ENCODE data around the gene CERS4. TPM values are rescaled to one million over a fixed set of nuclear protein-coding genes. Genes with fewer than 3 reads are reported as not detected.

CERS4 gene
- total and polyA plus RNA-seq, 2 of the 8 experiments (the other 6 are each of a cell fraction or from before 2014, with no cell fraction given): 88.2 to 179 TPM

DNA sequence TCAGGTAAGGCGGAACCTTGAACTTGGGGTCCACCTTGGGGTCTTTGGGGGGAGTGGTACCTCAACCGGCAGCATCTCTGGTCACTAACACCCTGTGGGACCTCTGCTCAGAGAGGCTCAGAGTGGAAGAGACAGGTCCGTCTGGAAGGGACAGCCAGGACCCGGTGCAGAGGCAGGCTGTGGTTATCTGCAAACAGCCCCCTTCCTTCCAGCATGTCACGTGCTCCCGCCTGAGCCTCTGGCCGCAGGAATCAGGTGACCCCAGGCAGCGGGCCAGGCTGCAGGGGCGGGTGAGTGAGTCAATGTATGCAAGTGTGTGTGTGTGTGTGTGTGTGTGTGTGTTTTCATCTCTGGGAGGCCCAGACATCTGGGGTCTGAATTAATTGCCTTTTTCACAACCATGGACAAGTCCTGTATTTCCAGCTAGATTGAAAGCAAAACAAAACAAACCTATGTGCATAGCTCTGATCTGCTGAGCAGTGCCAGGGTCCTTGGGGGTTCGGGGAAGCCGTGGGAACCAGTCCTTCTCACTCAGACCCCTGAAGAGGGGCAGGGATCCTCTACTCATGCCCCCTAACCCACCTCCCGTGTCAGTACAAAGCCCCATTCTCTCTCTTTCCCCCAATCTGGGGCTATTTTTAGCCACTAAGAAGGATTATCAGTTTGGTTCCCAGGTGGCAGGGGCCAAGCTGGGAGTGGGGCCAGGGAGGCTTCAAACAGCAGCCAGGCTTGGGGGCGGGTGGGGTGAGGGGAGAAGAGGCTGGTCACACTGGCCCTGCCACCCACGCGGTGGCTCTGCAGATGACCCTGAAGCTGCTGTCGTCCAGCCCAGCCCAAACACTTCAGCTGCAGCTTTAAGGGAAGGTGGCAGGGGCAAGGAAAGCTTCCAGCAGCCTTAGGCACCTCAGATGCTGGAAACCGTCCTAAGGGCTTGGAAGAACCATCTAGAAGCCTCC is 31.4 kb downstream of the CERS4 start:
- Histone ChIP-seq H3K14ac (ENCODE audit: insufficient read length) (no peak overlapping the region), H3K23ac (ENCODE audit: insufficient read length) (no peak overlapping the region), H4K5ac (ENCODE audit: insufficient read length, low read depth, low read length) (no peak overlapping the region), H4K91ac (replicated peaks; ENCODE audit: insufficient read length, low read length) (peak overlapping the region; percentile 18), H3K27ac (ENCODE audit: low read depth, low read length) (0 out of 2 replicates have a peak overlapping the region, but pooled peaks have one; percentile 43), H3K4me1 (replicated peaks in 1 of 4; ENCODE audit: control insufficient read depth in 3 of 4, insufficient read depth in 4 of 4, low read length in 3 of 4) (peaks cover 0 to 17% (median 6%) of the 10 kb centered on the region in 4 experiments; a peak in 4 of 7 replicates), H3K9me3 (ENCODE audit: insufficient read depth in 2 of 2, low read depth in 1 of 2, low read length in 1 of 2) (no peaks in the 10 kb centered on the region; a peak in 1 of 4 replicates), H3K56ac (replicated peaks; ENCODE audit: insufficient read length, low read depth, low read length) (no peak overlapping the region), H3K4me3 (ENCODE audit: extremely low read depth in 1 of 4, insufficient read depth in 2 of 4, low read depth in 3 of 4, low read length in 4 of 4) (peak overlapping the region in 1 of 4 experiments; percentile 5; a peak in 2 of 8 replicates), H3K27me3 (replicated peaks in 1 of 4; ENCODE audit: control insufficient read depth in 3 of 4, extremely low read depth in 1 of 4, insufficient read depth in 3 of 4, low read length in 3 of 4) (no peaks in the 10 kb centered on the region), H2AFZ (ENCODE audit: low read length) (no peak overlapping the region), H3K18ac (ENCODE audit: extremely low read depth, low read length) (no peak overlapping the region; the same call in 1 of the 2 replicates), H2AK5ac (ENCODE audit: low read depth, low read length) (no peak overlapping the region), H4K20me1 (replicated peaks in 1 of 2; ENCODE audit: control insufficient read depth in 1 of 2, insufficient read depth in 2 of 2, low read length in 2 of 2) (peaks cover 0 to 2% of the 10 kb centered on the region in 2 experiments), H3K79me2 (ENCODE audit: control insufficient read depth in 1 of 2, insufficient read depth in 2 of 2, low read length in 2 of 2) (no peaks in the 10 kb centered on the region; a peak in 1 of 4 replicates), H3K9ac (replicated peaks in 1 of 4; ENCODE audit: extremely low read depth in 1 of 4, low read depth in 3 of 4, low read length in 3 of 4) (peak overlapping the region in 2 of 4 experiments; percentile 26 to 45; a peak in 2 of 7 replicates), H3K4ac (replicated peaks; ENCODE audit: insufficient read length, low read depth, low read length) (no peak overlapping the region), H3K36me3 (ENCODE audit: control insufficient read depth in 2 of 4, insufficient read depth in 4 of 4, low read length in 3 of 4) (peaks cover 0 to 9% (median 4%) of the 10 kb centered on the region in 4 experiments; a peak in 2 of 8 replicates), H3K4me2 (ENCODE audit: insufficient read depth in 1 of 2, low read depth in 2 of 2, low read length in 2 of 2) (peak overlapping the region in 1 of 2 experiments; percentile 46; a peak in 1 of 4 replicates), H2BK12ac (ENCODE audit: low read depth, low read length) (no peak overlapping the region), H2BK20ac (ENCODE audit: low read length) (no peak overlapping the region), H2BK120ac (replicated peaks; ENCODE audit: low read depth, low read length) (no peak overlapping the region), H3K79me1 (ENCODE audit: low read depth, low read length) (peaks cover 5% of the 10 kb centered on the region; the same call in 1 of the 2 replicates), H2BK5ac (ENCODE audit: low read depth, low read length) (no peak overlapping the region; the same call in 1 of the 2 replicates), H3K23me2 (ENCODE audit: low read depth, low read length) (no peaks in the 10 kb centered on the region; the same call in 1 of the 2 replicates), H2BK15ac (ENCODE audit: low read length) (peak overlapping the region; percentile 50; the same call in 1 of the 2 replicates), H4K8ac (ENCODE audit: extremely low read depth, insufficient read depth, low read length) (0 out of 2 replicates have a peak overlapping the region, but pooled peaks have one; percentile 60)
- FAIRE-seq (no peak), DNase-seq (ENCODE audit: low read depth in 1 of 2, low spot score in 2 of 2) (peak; percentile 51 to 62)
- POLR2A ChIA-PET (ENCODE audit: partially characterized antibody): interaction anchor here (0.6 to 4.3 kb wide), 9 partner anchors 10 to 1838 kb away, joined by 3 to 28 read pairs (median 5); partner anchors contain the start of gene CERS4
- CTCF ChIA-PET (ENCODE audit: partially characterized antibody): interaction anchor here (0.6 to 3.8 kb wide), 11 partner anchors 11 to 296 kb away, joined by 3 to 23 read pairs (median 4); partner anchors contain the start of gene CERS4
- 67% methylated on average over 14 of the region's 17 CpGs; no CpG with 5 or more reads in 1 of the 2 experiments for WGBS, 2 experiments (ENCODE audit: extremely low coverage in 1 of 2, insufficient coverage in 1 of 2, insufficient read length in 1 of 2, insufficient replicate concordance in 2 of 2, low coverage in 1 of 2, low lambda C conversion rate in 2 of 2, missing lambda C conversion rate in 1 of 2)
- TF ChIP-seq, protein P1, sequence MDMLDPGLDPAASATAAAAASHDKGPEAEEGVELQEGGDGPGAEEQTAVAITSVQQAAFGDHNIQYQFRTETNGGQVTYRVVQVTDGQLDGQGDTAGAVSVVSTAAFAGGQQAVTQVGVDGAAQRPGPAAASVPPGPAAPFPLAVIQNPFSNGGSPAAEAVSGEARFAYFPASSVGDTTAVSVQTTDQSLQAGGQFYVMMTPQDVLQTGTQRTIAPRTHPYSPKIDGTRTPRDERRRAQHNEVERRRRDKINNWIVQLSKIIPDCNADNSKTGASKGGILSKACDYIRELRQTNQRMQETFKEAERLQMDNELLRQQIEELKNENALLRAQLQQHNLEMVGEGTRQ (IDR thresholded peaks at IDR 0.05; ENCODE audit: low read length): peak; percentile 92
- TF ChIP-seq SIX5 (IDR thresholded peaks at IDR 0.05; ENCODE audit: low read depth, low read length) (no peak), CBX5 (IDR thresholded peaks at IDR 0.05; ENCODE audit: low read depth, low read length) (no peak), NRF1 (IDR thresholded peaks at IDR 0.05; ENCODE audit: low read depth, low read length) (no peak), JUND (IDR thresholded peaks at IDR 0.05; ENCODE audit: low read length) (0 out of 2 replicates have a peak, but pooled peaks have one; percentile 46), POLR2AphosphoS5 (IDR thresholded peaks at IDR 0.05; ENCODE audit: low read depth, low read length) (0 out of 2 replicates have a peak, but pooled peaks have one; percentile 31), FOSL1 (IDR thresholded peaks at IDR 0.05; ENCODE audit: insufficient read depth, low read depth, low read length) (0 out of 2 replicates have a peak, but pooled peaks have one; percentile 26), ZNF274 (IDR thresholded peaks at IDR 0.05; ENCODE audit: borderline replicate concordance, extremely low read depth, low read length) (no peak)
